ENCODE measurements around the gene OR4A15. TPM values are rescaled to one million over a fixed set of nuclear protein-coding genes. Genes with fewer than 3 reads are reported as not detected.

The OR4A15 gene
- total RNA-seq: not detected in 2 replicates
- polyA plus RNA-seq (2012): not detected

GRCh38 chr11:55367674-55368073, at the start of gene OR4A15:
TSS of gene OR4A15 (plus strand) at chr11:55367974. CDS start at chr11:55367974, 0 bp downstream.
- DNase-seq (ENCODE audit: low read depth): no peak

- no peak for DNase-seq (ENCODE audit: low read depth)
These were observed 43.3 kb upstream of the OR4A15 start for GRCh38 chr11:55324500-55324899.

GRCh38 chr11:55342901-55343300, 24.9 kb upstream of the OR4A15 start, which contains the start of gene OR4A16:
TSS of gene OR4A16 (plus strand) at chr11:55343201. CDS start at chr11:55343201, 0 bp downstream.
- DNase-seq (ENCODE audit: low read depth): no peak

GRCh38 chr11:55345306-55345705, 22.5 kb upstream of the OR4A15 start:
- DNase-seq (ENCODE audit: low read depth): no peak

GRCh38 chr11:55349032-55349431, 18.7 kb upstream of the OR4A15 start:
- no peak for DNase-seq (ENCODE audit: low read depth)

GRCh38 chr11:55357560-55358184, 10.1 kb upstream of the OR4A15 start:
- no peak for DNase-seq (ENCODE audit: low read depth)

GRCh38 chr11:55401011-55401410, 33.2 kb downstream of the OR4A15 start:
- no peak for DNase-seq (ENCODE audit: low read depth)

Other genes with a start within 250 kb of the OR4A15 start
- gene TRIM48, start 105.8 kb upstream of the OR4A15 start, total RNA-seq: not detected in 2 replicates
- gene OR4A16, start 24.8 kb upstream of the OR4A15 start, total RNA-seq: not detected in 2 replicates
- not detected in 2 replicates for gene OR4C15, start 186.5 kb downstream of the OR4A15 start, total RNA-seq
- not detected in 2 replicates for gene OR4C16, start 204.2 kb downstream of the OR4A15 start, total RNA-seq
- gene OR4C11, start 239.7 kb downstream of the OR4A15 start, total RNA-seq: not detected in 2 replicates